ENCODE results near the gene HSF4.

HSF4 gene

GRCh38 chr16:67169011-67169451, 4.5 kb downstream of the HSF4 start:
- TF ChIP-seq CTCF (IDR thresholded peaks at IDR 0.05; ENCODE audit: low read depth, low read length) = no peak
- H3K4me3 ChIP-seq (ENCODE audit: low read depth, low read length) = no peak overlapping the region

- H3K4me3 ChIP-seq (ENCODE audit: low read depth, low read length) = peak overlapping the region; percentile 53
- peak; percentile 51 for TF ChIP-seq CTCF (IDR thresholded peaks at IDR 0.05; ENCODE audit: low read depth, low read length)
Observed at GRCh38 chr16:67169642-67170167, 5.2 kb downstream of the HSF4 start.

GRCh38 chr16:67170168-67170948, 5.8 kb downstream of the HSF4 start, which contains the start of gene NOL3:
NOL3 (plus strand) TSS chr16:67170538.
- TF ChIP-seq CTCF (IDR thresholded peaks at IDR 0.05; ENCODE audit: low read depth, low read length) = no peak

GRCh38 chr16:67170949-67171649, 6.6 kb downstream of the HSF4 start:
- TF ChIP-seq CTCF (IDR thresholded peaks at IDR 0.05; ENCODE audit: low read depth, low read length) = no peak
- H3K4me3 ChIP-seq (ENCODE audit: low read depth, low read length) = peak overlapping the region; percentile 53

More at GRCh38 chr16:67170168-67170948, 5.8 kb downstream of the HSF4 start, which contains the start of gene NOL3:
- H3K4me3 ChIP-seq (ENCODE audit: low read depth, low read length) = peak within 1 kb of the TSS; percentile 53

GRCh38 chr16:67173323-67173722, 8.8 kb downstream of the HSF4 start:
- H3K4me3 ChIP-seq (ENCODE audit: low read depth, low read length) = no peak overlapping the region; the same call in 1 of the 2 replicates
- TF ChIP-seq CTCF (IDR thresholded peaks at IDR 0.05; ENCODE audit: low read depth, low read length) = no peak

GRCh38 chr16:67173808-67174705, 9.5 kb downstream of the HSF4 start:
- peak overlapping the region; percentile 57 for H3K4me3 ChIP-seq (ENCODE audit: low read depth, low read length)

More at GRCh38 chr16:67173808-67174705, 9.5 kb downstream of the HSF4 start:
- TF ChIP-seq CTCF (IDR thresholded peaks at IDR 0.05; ENCODE audit: low read depth, low read length) = peak; percentile 21; the same call in 1 of the 2 replicates

Data from WI38 (cell line).